Germinal center (tissue), 1 donor: ENCODE data around the gene SPACA1.

Source experiments
- DNase-seq: peaks from one replicate; pipeline ENCODE4 v3.0.0; 2012; ENCODE audit warnings: mixed read lengths, low spot score

Gene SPACA1

GRCh38 chr6:88105741-88106340 lies 58.2 kb downstream of the SPACA1 start:
- no peak for DNase-seq

- DNase-seq, result no peak
These were observed 59.6 kb downstream of the SPACA1 start for GRCh38 chr6:88107241-88107640.

- DNase-seq, result no peak
These were observed 64.3 kb downstream of the SPACA1 start for GRCh38 chr6:88111991-88112390.

GRCh38 chr6:88114838-88115237 lies 67.2 kb downstream of the SPACA1 start:
- DNase-seq, result no peak

GRCh38 chr6:88115307-88115706 lies 67.7 kb downstream of the SPACA1 start:
- no peak for DNase-seq

- no peak for DNase-seq
These were observed 68.6 kb downstream of the SPACA1 start for GRCh38 chr6:88116276-88116675.
